MM.1S (cell line): ENCODE data around the gene MIOX.

Experiments used
- CTCF ChIP-seq: fragments of 300-600 bp; sonication (generic); IDR thresholded peaks from 2 replicates; pipeline ENCODE4 v1.5.1; 2016; ENCODE audit warnings: antibody characterized with exemption, low read length, mixed read lengths
- EZH2phosphoT487 ChIP-seq: fragments of 300-600 bp; sonication (generic); IDR thresholded peaks from 2 replicates; pipeline ENCODE4 v1.6.1; 2018; ENCODE audit warnings: antibody characterized with exemption, low read length

- TF ChIP-seq EZH2phosphoT487 (no peak), CTCF (no peak)
These were observed 32.0 kb upstream of the MIOX start for GRCh38 chr22:50454556-50455075.
